Heart right ventricle (tissue), 16 donors: Measurements from ENCODE around the gene PRRT4. TPM values are rescaled to one million over a fixed set of nuclear protein-coding genes. Genes with fewer than 3 reads are reported as not detected.
A peak's percentile ranks its signal among the peaks of the same experiment; 100 is the strongest.

Experiments used
- ATAC-seq, 8 donors: fragments of 200-7000 bp; cut with Tn5 transposase; one replicate each; pipeline ENCODE4 v1.9.1; 2020; ENCODE audit warnings: mild to moderate bottlenecking in 8 of 8, moderate library complexity in 8 of 8, moderate number of reproducible peaks in 1 of 8
- DNase-seq, 2 donors: peaks; one replicate each; pipeline ENCODE4 v3.0.0-alpha.2; 2020
- H3K27ac ChIP-seq, 10 donors: fragments of 200-600 bp; sonication (generic) in 2 of 10; one replicate each; pipeline versions ENCODE4 v1.5.0 to v1.8.0; 2020 to 2022; ENCODE audit warnings: mild to moderate bottlenecking in 3 of 10
- H3K27me3 ChIP-seq, 7 donors: fragments of 200-600 bp; one replicate each; pipeline ENCODE4 v1.8.0; 2021 to 2022; ENCODE audit warnings: mild to moderate bottlenecking in 2 of 7
- H3K36me3 ChIP-seq, 9 donors: fragments of 200-600 bp; sonication (generic) in 1 of 9; one replicate each; pipeline versions ENCODE4 v1.5.0 to v1.8.0; 2020 to 2022; ENCODE audit warnings: mild to moderate bottlenecking in 2 of 9
- H3K4me1 ChIP-seq, 9 donors: fragments of 200-600 bp; sonication (generic) in 1 of 9; one replicate each; pipeline versions ENCODE4 v1.5.0 to v1.8.0; 2020 to 2022; ENCODE audit warnings: mild to moderate bottlenecking in 4 of 9
- H3K4me3 ChIP-seq, 10 donors: fragments of 200-600 bp; sonication (generic) in 2 of 10; one replicate each; pipeline versions ENCODE4 v1.5.0 to v1.8.0; 2020 to 2022; ENCODE audit warnings: mild to moderate bottlenecking in 7 of 10, moderate library complexity in 2 of 10
- H3K9me3 ChIP-seq, 11 donors: fragments of 200-600 bp in 10 of 11; sonication (generic) in 2 of 11; one replicate each; pipeline versions ENCODE4 v1.5.0 to v1.8.0; 2013 to 2022; ENCODE audit warnings: mild to moderate bottlenecking in 2 of 11, control low read depth in 1 of 11, moderate library complexity in 1 of 11
- CTCF ChIP-seq, 9 donors: fragments of 200-600 bp; sonication (generic) in 2 of 9; IDR thresholded peaks; one replicate each; pipeline versions ENCODE4 v1.5.0 to v1.8.0; 2021 to 2022; ENCODE audit warnings: antibody characterized with exemption in 9 of 9, mild to moderate bottlenecking in 5 of 9, moderate library complexity in 1 of 9
- WGBS, 2 donors: extraction: QIAGEN DNeasy Blood & Tissue Kit; methylation state at CpG; one replicate each; pipeline ENCODE4 v1.1.7; 2013; ENCODE audit warnings: inconsistent platforms in 1 of 2; 5-methylcytosine and 5-hydroxymethylcytosine counted together
- intact Hi-C, 10 donors: fragments of 100-400 bp; cut with DNase I; formaldehyde crosslinking; loops; one replicate each; pipeline versions ENCODE4 v1.11.1 to v1.14.2; 2022
- polyA plus RNA-seq, 2 donors: library from polyadenylated mRNA; stranded (reverse); fragments of 200-250 nt; gene quantifications; one replicate each; pipeline ENCODE4 v1.2.3, GENCODE V29; 2013
- total RNA-seq, 10 donors: library from RNA; stranded (reverse); fragmentation: NEBNext Ultra II Directional in 3 of 10; extraction: Animal tissue kit (Norgen Biotek cat#: 25700) in 3 of 10; gene quantifications; one replicate each; pipeline versions ENCODE4 v1.2.1 to v1.2.4, GENCODE V29; 2021 to 2023
- donor health status: Arrhythmogenic right ventricular cardiomyopathy.
- donor health status: ischemic (EF 13 %, LVEDD 7.1; RV severe dilation, severe dysfunction).
- donor health status: healthy with polysubstance abuse.
- donor health status: DM: no; HTN: yes; CAD: no.
- donor health status: DM: no; HTN: no; CAD: no.
- donor health status: ischemic (EF 25% LVEDD 6.9; RV normal size, moderate dysfunction).
- donor health status: ischemic (EF 25% LVEDD 5.7; RV mildly dilated, moderate dysfunction).
- donor health status: healthy.
- donor health status: DM: yes; HTN: yes; CAD: no.
- donor health status: Ischemic cardiomyopathy.
- donor health status: ischemic (EF 35%, LVEDD 5.7; RV mildly dilated, moderate dysfunction).
- donor health status: nonischemic (EF 11% LVEDD 7.7; RV severe dilation, severe dysfunction).
- donor health status: DM: yes; HTN: yes; CAD: no.
- donor health status: PGD.
- donor health status: ischemic (EF 29% LVEDD 5.4; RV normal size, mild dysfunction).
- donor health status: nonischemic (EF 23%, LVEDD 6.1; RV moderate dilation, normal function).

Gene PRRT4
- total and polyA plus RNA-seq, 12 donors: 0.67 to 3.1 (median 2.0) TPM

GRCh38 chr7:128347647-128348097 is 13.8 kb downstream of the PRRT4 start:
- 2 to 9% methylated on average over 2 of the region's 2 CpGs for WGBS, 2 donors
- Histone ChIP-seq H3K36me3 (no peaks in the 10 kb centered on the region), H3K27ac (no peak overlapping the region), H3K9me3 (no peaks in the 10 kb centered on the region), H3K27me3 (peaks cover 0 to 31% (median 19%) of the 10 kb centered on the region in 7 donors), H3K4me3 (no peak overlapping the region), H3K4me1 (peaks cover 3 to 23% (median 14%) of the 10 kb centered on the region in 9 donors)
- peak; percentile 40 to 77 (median 68) for TF ChIP-seq CTCF (IDR thresholded peaks at IDR 0.05)
- intact Hi-C loops: loop anchor here (1.0 to 5.0 kb wide), 3 partner anchors 39 to 40 kb away; no protein-coding TSS in a partner anchor
- DNase-seq (peak; percentile 40 to 53), ATAC-seq (peak in 2 of 8 donors; percentile 28 to 47)

GRCh38 chr7:128344431-128344774 is 17.1 kb downstream of the PRRT4 start:
- intact Hi-C loops: no loop called here
- Histone ChIP-seq H3K4me1 (peaks cover 3 to 30% (median 24%) of the 10 kb centered on the region in 9 donors), H3K9me3 (no peaks in the 10 kb centered on the region), H3K27me3 (peaks cover 0 to 2% (median 0%) of the 10 kb centered on the region in 7 donors), H3K4me3 (peak overlapping the region in 1 of 10 donors; percentile 88), H3K27ac (no peak overlapping the region), H3K36me3 (peaks cover 0 to 20% (median 1%) of the 10 kb centered on the region in 9 donors)
- ATAC-seq (no peak), DNase-seq (no peak)
- TF ChIP-seq CTCF (IDR thresholded peaks at IDR 0.05): no peak
- WGBS, 2 donors: 93 to 96% methylated on average over 5 of the region's 5 CpGs

GRCh38 chr7:128343554-128344430 is 17.7 kb downstream of the PRRT4 start, which contains the start of gene RBM28:
Gene RBM28 (minus strand): TSS chr7:128343908. CDS start chr7:128343793, 115 bp downstream.
- Histone ChIP-seq H3K4me1 (peaks cover 3 to 30% (median 24%) of the 10 kb centered on the region in 9 donors), H3K36me3 (peaks cover 0 to 26% (median 6%) of the 10 kb centered on the region in 9 donors), H3K4me3 (peak within 1 kb of the TSS; percentile 30 to 93 (median 79)), H3K27me3 (no peaks in the 10 kb centered on the region), H3K9me3 (no peaks in the 10 kb centered on the region), H3K27ac (peak within 1 kb of the TSS in 9 of 10 donors; percentile 64 to 92 (median 86))
- TF ChIP-seq CTCF (IDR thresholded peaks at IDR 0.05): peak in 1 of 9 donors; percentile 7
- 13% methylated on average over 49 of the region's 49 CpGs for WGBS, 2 donors
- intact Hi-C loops: no loop called here
- peak; percentile 80 to 84 for DNase-seq
- peak; percentile 87 to 96 (median 94) for ATAC-seq

- Histone ChIP-seq H3K4me1 (peaks cover 3 to 30% (median 24%) of the 10 kb centered on the region in 9 donors), H3K27me3 (no peaks in the 10 kb centered on the region), H3K36me3 (peaks cover 0 to 47% (median 23%) of the 10 kb centered on the region in 9 donors), H3K4me3 (no peak overlapping the region), H3K9me3 (no peaks in the 10 kb centered on the region), H3K27ac (no peak overlapping the region)
- no peak for ATAC-seq
- intact Hi-C loops: no loop called here
- 89 to 91% methylated on average over 6 of the region's 6 CpGs for WGBS, 2 donors
- no peak for TF ChIP-seq CTCF (IDR thresholded peaks at IDR 0.05)
- DNase-seq: no peak
Measured at GRCh38 chr7:128341733-128342132, 19.8 kb downstream of the PRRT4 start.
